ENCODE data around the gene ORAI2. TPM values are rescaled to one million over a fixed set of nuclear protein-coding genes. Genes with fewer than 3 reads are reported as not detected.

The ORAI2 gene
- total and polyA plus RNA-seq, 2 of the 4 experiments (the other 2 are of a cell fraction): 52.0 to 58.3 TPM

GRCh38 chr7:102460467-102460866 lies 27.1 kb downstream of the ORAI2 start:
- ChIA-PET CTCF (no interaction called here), POLR2A (ENCODE audit: unreplicated experiment) (no interaction called here)
- Histone ChIP-seq H3K27me3 (ENCODE audit: control insufficient read depth, insufficient read depth, low read length) (no peaks in the 10 kb centered on the region), H3K23ac (ENCODE audit: low read depth, low read length) (no peak overlapping the region), H3K14ac (replicated peaks; ENCODE audit: low read depth, low read length) (no peak overlapping the region), H3K4me1 (ENCODE audit: control insufficient read depth, insufficient read depth, low read length) (peaks cover 12% of the 10 kb centered on the region), H4K5ac (ENCODE audit: low read depth, low read length) (no peak overlapping the region), H2AK9ac (replicated peaks; ENCODE audit: low read depth, low read length, poor library complexity) (no peak overlapping the region), H4K91ac (ENCODE audit: insufficient read depth, low read depth, low read length) (no peak overlapping the region), H3K27ac (ENCODE audit: insufficient read depth, low read length) (no peak overlapping the region), H3K36me3 (ENCODE audit: control insufficient read depth, insufficient read depth, low read length) (peaks cover 26% of the 10 kb centered on the region), H3K56ac (ENCODE audit: extremely low read depth, insufficient read depth, low read length) (no peak overlapping the region), H2BK15ac (ENCODE audit: low read depth, low read length) (no peak overlapping the region), H2BK5ac (ENCODE audit: low read depth, low read length, poor library complexity, severe bottlenecking) (no peak overlapping the region), H2BK120ac (ENCODE audit: low read depth, low read length) (no peak overlapping the region), H3K9me1 (ENCODE audit: insufficient read depth, low read length) (peaks cover 5% of the 10 kb centered on the region), H2AK5ac (ENCODE audit: low read depth, low read length) (no peak overlapping the region), H3K4me3 (ENCODE audit: insufficient read depth, low read depth, low read length) (no peak overlapping the region), H2BK20ac (ENCODE audit: low read depth, low read length) (no peak overlapping the region), H4K8ac (ENCODE audit: low read depth in 2 of 2, low read length in 2 of 2) (no peak overlapping the region), H4K20me1 (ENCODE audit: insufficient read depth, low read length) (peaks cover 12% of the 10 kb centered on the region), H3K9ac (ENCODE audit: low read depth, low read length) (no peak overlapping the region), H3K9me3 (ENCODE audit: control insufficient read depth, insufficient read depth, low read length) (no peaks in the 10 kb centered on the region), H3K4me2 (ENCODE audit: low read depth, low read length) (no peak overlapping the region), H2AFZ (replicated peaks; ENCODE audit: low read length, poor library complexity) (peak overlapping the region; percentile 58), H3K79me1 (ENCODE audit: low read depth in 1 of 2, low read length in 2 of 2) (peaks cover 16 to 55% of the 10 kb centered on the region in 2 experiments), H3K4ac (ENCODE audit: low read depth, low read length) (no peak overlapping the region), H3K18ac (ENCODE audit: low read depth, low read length) (no peak overlapping the region)
- in situ Hi-C loops (cut with MboI; ENCODE audit: low sequenced_read_pairs) (no loop called here), dilution Hi-C loops (cut with HindIII; ENCODE audit: low sequenced_read_pairs, unreplicated experiment) (no loop called here), intact Hi-C loops (cut with micrococcal nuclease) (no loop called here)
- TF ChIP-seq MAFK (IDR thresholded peaks at IDR 0.05; ENCODE audit: low read depth, low read length): no peak
- no peak for TF ChIP-seq RFX5 (IDR thresholded peaks at IDR 0.05; ENCODE audit: low read depth, low read length)
- no peak for TF ChIP-seq CTCF (conservative IDR thresholded peaks at IDR 0.05; ENCODE audit: low read depth, low read length)
- TF ChIP-seq RAD21 (IDR thresholded peaks at IDR 0.05; ENCODE audit: low read length): no peak
- no peak for TF ChIP-seq RCOR1 (IDR thresholded peaks at IDR 0.05; ENCODE audit: insufficient replicate concordance, low read length)
- TF ChIP-seq CEBPB (IDR thresholded peaks at IDR 0.05; ENCODE audit: low read depth, low read length): no peak
- ATAC-seq (ENCODE audit: low read depth) (no peak), DNase-seq (no peak)
- no TSS peak for BruUV-seq (replicated peaks)
- 100% methylated on average over 1 of the region's 8 CpGs; no CpG with 5 or more reads in 1 of the 2 experiments for WGBS, 2 experiments (ENCODE audit: extremely low coverage in 2 of 2, insufficient read length in 1 of 2)

Measured in IMR-90 (cell line).